ENCODE data around the gene LBR. TPM values are rescaled to one million over a fixed set of nuclear protein-coding genes. Genes with fewer than 3 reads are reported as not detected.

Gene LBR
- total and polyA plus RNA-seq, 2 experiments from 2014 or later = 50.6 to 91.3 TPM

DNA sequence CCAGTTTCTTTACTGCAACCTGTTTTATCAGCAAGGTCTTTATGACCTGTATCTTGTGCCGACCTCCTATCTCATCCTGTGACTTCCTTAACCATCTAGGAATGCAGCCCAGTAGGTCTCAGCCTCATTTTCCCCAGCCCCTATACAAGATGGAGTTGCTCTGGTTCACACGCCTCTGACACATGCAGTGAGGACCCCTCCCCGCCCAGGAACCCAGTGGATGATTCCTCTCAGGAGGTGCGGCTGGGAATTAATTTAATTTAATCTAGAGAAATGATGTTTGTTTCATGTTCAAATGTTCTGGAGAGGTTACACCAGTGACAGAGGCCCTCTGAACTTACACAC, 39.0 kb upstream of the LBR start:
- DNase-seq (ENCODE audit: low spot score) = no peak
- TF ChIP-seq STAT1 (IDR thresholded peaks at IDR 0.05; ENCODE audit: unreplicated experiment) = no peak
- TF ChIP-seq EZH2 (IDR thresholded peaks at IDR 0.05; ENCODE audit: low read depth, unreplicated experiment) = no peak
- no peak for TF ChIP-seq ZNF114 (CRISPR knock-in tag; IDR thresholded peaks at IDR 0.05)
- TF ChIP-seq, protein P1, sequence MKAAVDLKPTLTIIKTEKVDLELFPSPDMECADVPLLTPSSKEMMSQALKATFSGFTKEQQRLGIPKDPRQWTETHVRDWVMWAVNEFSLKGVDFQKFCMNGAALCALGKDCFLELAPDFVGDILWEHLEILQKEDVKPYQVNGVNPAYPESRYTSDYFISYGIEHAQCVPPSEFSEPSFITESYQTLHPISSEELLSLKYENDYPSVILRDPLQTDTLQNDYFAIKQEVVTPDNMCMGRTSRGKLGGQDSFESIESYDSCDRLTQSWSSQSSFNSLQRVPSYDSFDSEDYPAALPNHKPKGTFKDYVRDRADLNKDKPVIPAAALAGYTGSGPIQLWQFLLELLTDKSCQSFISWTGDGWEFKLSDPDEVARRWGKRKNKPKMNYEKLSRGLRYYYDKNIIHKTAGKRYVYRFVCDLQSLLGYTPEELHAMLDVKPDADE (IDR thresholded peaks at IDR 0.05) = no peak
- no peak for TF ChIP-seq POLR2AphosphoS5 (IDR thresholded peaks at IDR 0.05; ENCODE audit: low read depth)
- no peak for TF ChIP-seq ZNF331 (CRISPR knock-in tag; IDR thresholded peaks at IDR 0.05; ENCODE audit: low read depth)
- no peak for TF ChIP-seq NANOG (IDR thresholded peaks at IDR 0.05; ENCODE audit: borderline replicate concordance)
- TF ChIP-seq JUNB (IDR thresholded peaks at IDR 0.05; ENCODE audit: unreplicated experiment) = no peak
- no peak for TF ChIP-seq EZH2phosphoT487 (IDR thresholded peaks at IDR 0.05; ENCODE audit: unreplicated experiment)
- TF ChIP-seq, protein P2, sequence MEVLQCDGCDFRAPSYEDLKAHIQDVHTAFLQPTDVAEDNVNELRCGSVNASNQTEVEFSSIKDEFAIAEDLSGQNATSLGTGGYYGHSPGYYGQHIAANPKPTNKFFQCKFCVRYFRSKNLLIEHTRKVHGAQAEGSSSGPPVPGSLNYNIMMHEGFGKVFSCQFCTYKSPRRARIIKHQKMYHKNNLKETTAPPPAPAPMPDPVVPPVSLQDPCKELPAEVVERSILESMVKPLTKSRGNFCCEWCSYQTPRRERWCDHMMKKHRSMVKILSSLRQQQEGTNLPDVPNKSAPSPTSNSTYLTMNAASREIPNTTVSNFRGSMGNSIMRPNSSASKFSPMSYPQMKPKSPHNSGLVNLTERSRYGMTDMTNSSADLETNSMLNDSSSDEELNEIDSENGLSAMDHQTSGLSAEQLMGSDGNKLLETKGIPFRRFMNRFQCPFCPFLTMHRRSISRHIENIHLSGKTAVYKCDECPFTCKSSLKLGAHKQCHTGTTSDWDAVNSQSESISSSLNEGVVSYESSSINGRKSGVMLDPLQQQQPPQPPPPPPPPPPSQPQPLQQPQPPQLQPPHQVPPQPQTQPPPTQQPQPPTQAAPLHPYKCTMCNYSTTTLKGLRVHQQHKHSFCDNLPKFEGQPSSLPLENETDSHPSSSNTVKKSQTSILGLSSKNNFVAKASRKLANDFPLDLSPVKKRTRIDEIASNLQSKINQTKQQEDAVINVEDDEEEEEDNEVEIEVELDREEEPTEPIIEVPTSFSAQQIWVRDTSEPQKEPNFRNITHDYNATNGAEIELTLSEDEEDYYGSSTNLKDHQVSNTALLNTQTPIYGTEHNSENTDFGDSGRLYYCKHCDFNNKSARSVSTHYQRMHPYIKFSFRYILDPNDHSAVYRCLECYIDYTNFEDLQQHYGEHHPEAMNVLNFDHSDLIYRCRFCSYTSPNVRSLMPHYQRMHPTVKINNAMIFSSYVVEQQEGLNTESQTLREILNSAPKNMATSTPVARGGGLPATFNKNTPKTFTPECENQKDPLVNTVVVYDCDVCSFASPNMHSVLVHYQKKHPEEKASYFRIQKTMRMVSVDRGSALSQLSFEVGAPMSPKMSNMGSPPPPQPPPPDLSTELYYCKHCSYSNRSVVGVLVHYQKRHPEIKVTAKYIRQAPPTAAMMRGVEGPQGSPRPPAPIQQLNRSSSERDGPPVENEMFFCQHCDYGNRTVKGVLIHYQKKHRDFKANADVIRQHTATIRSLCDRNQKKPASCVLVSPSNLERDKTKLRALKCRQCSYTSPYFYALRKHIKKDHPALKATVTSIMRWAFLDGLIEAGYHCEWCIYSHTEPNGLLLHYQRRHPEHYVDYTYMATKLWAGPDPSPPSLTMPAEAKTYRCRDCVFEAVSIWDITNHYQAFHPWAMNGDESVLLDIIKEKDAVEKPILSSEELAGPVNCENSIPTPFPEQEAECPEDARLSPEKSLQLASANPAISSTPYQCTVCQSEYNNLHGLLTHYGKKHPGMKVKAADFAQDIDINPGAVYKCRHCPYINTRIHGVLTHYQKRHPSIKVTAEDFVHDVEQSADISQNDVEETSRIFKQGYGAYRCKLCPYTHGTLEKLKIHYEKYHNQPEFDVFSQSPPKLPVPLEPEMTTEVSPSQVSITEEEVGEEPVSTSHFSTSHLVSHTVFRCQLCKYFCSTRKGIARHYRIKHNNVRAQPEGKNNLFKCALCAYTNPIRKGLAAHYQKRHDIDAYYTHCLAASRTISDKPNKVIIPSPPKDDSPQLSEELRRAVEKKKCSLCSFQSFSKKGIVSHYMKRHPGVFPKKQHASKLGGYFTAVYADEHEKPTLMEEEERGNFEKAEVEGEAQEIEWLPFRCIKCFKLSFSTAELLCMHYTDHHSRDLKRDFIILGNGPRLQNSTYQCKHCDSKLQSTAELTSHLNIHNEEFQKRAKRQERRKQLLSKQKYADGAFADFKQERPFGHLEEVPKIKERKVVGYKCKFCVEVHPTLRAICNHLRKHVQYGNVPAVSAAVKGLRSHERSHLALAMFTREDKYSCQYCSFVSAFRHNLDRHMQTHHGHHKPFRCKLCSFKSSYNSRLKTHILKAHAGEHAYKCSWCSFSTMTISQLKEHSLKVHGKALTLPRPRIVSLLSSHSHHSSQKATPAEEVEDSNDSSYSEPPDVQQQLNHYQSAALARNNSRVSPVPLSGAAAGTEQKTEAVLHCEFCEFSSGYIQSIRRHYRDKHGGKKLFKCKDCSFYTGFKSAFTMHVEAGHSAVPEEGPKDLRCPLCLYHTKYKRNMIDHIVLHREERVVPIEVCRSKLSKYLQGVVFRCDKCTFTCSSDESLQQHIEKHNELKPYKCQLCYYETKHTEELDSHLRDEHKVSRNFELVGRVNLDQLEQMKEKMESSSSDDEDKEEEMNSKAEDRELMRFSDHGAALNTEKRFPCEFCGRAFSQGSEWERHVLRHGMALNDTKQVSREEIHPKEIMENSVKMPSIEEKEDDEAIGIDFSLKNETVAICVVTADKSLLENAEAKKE (CRISPR knock-in tag; IDR thresholded peaks at IDR 0.05) = no peak
- no peak for TF ChIP-seq CREB1 (CRISPR knock-in tag; IDR thresholded peaks at IDR 0.05; ENCODE audit: low read depth)
- TF ChIP-seq, protein P3, sequence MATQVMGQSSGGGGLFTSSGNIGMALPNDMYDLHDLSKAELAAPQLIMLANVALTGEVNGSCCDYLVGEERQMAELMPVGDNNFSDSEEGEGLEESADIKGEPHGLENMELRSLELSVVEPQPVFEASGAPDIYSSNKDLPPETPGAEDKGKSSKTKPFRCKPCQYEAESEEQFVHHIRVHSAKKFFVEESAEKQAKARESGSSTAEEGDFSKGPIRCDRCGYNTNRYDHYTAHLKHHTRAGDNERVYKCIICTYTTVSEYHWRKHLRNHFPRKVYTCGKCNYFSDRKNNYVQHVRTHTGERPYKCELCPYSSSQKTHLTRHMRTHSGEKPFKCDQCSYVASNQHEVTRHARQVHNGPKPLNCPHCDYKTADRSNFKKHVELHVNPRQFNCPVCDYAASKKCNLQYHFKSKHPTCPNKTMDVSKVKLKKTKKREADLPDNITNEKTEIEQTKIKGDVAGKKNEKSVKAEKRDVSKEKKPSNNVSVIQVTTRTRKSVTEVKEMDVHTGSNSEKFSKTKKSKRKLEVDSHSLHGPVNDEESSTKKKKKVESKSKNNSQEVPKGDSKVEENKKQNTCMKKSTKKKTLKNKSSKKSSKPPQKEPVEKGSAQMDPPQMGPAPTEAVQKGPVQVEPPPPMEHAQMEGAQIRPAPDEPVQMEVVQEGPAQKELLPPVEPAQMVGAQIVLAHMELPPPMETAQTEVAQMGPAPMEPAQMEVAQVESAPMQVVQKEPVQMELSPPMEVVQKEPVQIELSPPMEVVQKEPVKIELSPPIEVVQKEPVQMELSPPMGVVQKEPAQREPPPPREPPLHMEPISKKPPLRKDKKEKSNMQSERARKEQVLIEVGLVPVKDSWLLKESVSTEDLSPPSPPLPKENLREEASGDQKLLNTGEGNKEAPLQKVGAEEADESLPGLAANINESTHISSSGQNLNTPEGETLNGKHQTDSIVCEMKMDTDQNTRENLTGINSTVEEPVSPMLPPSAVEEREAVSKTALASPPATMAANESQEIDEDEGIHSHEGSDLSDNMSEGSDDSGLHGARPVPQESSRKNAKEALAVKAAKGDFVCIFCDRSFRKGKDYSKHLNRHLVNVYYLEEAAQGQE (IDR thresholded peaks at IDR 0.05; ENCODE audit: unreplicated experiment) = no peak
- TF ChIP-seq, protein P4, sequence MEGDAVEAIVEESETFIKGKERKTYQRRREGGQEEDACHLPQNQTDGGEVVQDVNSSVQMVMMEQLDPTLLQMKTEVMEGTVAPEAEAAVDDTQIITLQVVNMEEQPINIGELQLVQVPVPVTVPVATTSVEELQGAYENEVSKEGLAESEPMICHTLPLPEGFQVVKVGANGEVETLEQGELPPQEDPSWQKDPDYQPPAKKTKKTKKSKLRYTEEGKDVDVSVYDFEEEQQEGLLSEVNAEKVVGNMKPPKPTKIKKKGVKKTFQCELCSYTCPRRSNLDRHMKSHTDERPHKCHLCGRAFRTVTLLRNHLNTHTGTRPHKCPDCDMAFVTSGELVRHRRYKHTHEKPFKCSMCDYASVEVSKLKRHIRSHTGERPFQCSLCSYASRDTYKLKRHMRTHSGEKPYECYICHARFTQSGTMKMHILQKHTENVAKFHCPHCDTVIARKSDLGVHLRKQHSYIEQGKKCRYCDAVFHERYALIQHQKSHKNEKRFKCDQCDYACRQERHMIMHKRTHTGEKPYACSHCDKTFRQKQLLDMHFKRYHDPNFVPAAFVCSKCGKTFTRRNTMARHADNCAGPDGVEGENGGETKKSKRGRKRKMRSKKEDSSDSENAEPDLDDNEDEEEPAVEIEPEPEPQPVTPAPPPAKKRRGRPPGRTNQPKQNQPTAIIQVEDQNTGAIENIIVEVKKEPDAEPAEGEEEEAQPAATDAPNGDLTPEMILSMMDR (conservative IDR thresholded peaks at IDR 0.05; ENCODE audit: low read depth in 2 of 2) = no peak
- no peaks in the 10 kb centered on the region for H3K9me2 ChIP-seq (ENCODE audit: insufficient read depth)
- no peak overlapping the region for H2AFZ ChIP-seq
- H3K36me3 Mint-ChIP-seq (ENCODE audit: low read depth) = no peaks in the 10 kb centered on the region; the same call in 2 of the 3 replicates
- no peaks in the 10 kb centered on the region for H3K9me3 Mint-ChIP-seq
- no peaks in the 10 kb centered on the region for H3K79me2 ChIP-seq (replicated peaks; ENCODE audit: insufficient read depth)
- H3F3A ChIP-seq (replicated peaks; ENCODE audit: low read depth) = peaks cover 8% of the 10 kb centered on the region; the same call in 1 of the 2 replicates
- H3K4me1 ChIP-seq (ENCODE audit: insufficient read depth) = peaks cover 21% of the 10 kb centered on the region
- H3K4me2 ChIP-seq = no peak overlapping the region
- no peak overlapping the region; the same call in 2 of the 3 replicates for H3K4me3 Mint-ChIP-seq
- H3K36me3 ChIP-seq (ENCODE audit: insufficient read depth) = no peaks in the 10 kb centered on the region
- H3K27ac Mint-ChIP-seq = no peak overlapping the region
- no peak overlapping the region for H3K27ac ChIP-seq (ENCODE audit: low read depth)
- no peak overlapping the region for H3K4me3 ChIP-seq
- no peak for ATAC-seq
- no peaks in the 10 kb centered on the region for H4K20me1 ChIP-seq (replicated peaks; ENCODE audit: insufficient read depth)
- peaks cover 34% of the 10 kb centered on the region for H3K4me1 Mint-ChIP-seq
- H3K27me3 ChIP-seq (ENCODE audit: insufficient read depth) = no peaks in the 10 kb centered on the region
- peaks cover 19% of the 10 kb centered on the region for H3K27me3 Mint-ChIP-seq (ENCODE audit: insufficient read depth, low read depth, poor library complexity)

Measured in GM23338 (cell line).